Aorta (tissue), 5 donors: ENCODE results near the gene CTAG1B. TPM values are rescaled to one million over a fixed set of nuclear protein-coding genes. Genes with fewer than 3 reads are reported as not detected.
"Not testable (repeated sequence)": the region's sequence is repeated elsewhere in the genome, so short reads cannot be mapped to it uniquely, and the experiment has no call there.

ENCODE experiments used
- ATAC-seq: fragments of 200-7000 bp; cut with Tn5 transposase; one replicate; pipeline ENCODE4 v1.9.1; 2022; ENCODE audit warnings: moderate library complexity; ENCODE audit not compliant: low FRiP score
- DNase-seq, 2 donors: peaks; one replicate each; pipeline ENCODE4 v3.0.0-alpha.2; 2020
- H3K27ac ChIP-seq, 2 donors: one replicate each; pipeline ENCODE4 v1.5.1; 2013; ENCODE audit warnings: low read length in 2 of 2, mild to moderate bottlenecking in 2 of 2, moderate library complexity in 2 of 2, control low read depth in 1 of 2, inconsistent platforms in 1 of 2, low read depth in 1 of 2
- H3K27me3 ChIP-seq, 2 donors: one replicate each; pipeline ENCODE4 v1.6.1; 2013; ENCODE audit warnings: control low read depth in 1 of 2, low read length in 1 of 2, mild to moderate bottlenecking in 1 of 2, moderate library complexity in 1 of 2; ENCODE audit not compliant: insufficient read depth in 2 of 2, control insufficient read depth in 1 of 2
- H3K36me3 ChIP-seq, 2 donors: one replicate each; pipeline ENCODE4 v1.6.1; 2013; ENCODE audit warnings: control low read depth in 1 of 2, low read length in 1 of 2, mild to moderate bottlenecking in 1 of 2; ENCODE audit not compliant: insufficient read depth in 2 of 2, control insufficient read depth in 1 of 2
- H3K4me1 ChIP-seq, 2 donors: one replicate each; pipeline ENCODE4 v1.6.1; 2013; ENCODE audit warnings: low read length in 2 of 2, control low read depth in 1 of 2, mild to moderate bottlenecking in 1 of 2, moderate library complexity in 1 of 2; ENCODE audit not compliant: insufficient read depth in 2 of 2, control insufficient read depth in 1 of 2
- H3K4me3 ChIP-seq, 2 donors: one replicate each; pipeline ENCODE4 v1.5.1; 2013; ENCODE audit warnings: low read length in 2 of 2, control low read depth in 1 of 2, mild to moderate bottlenecking in 1 of 2
- H3K9me3 ChIP-seq: one replicate; pipeline ENCODE4 v1.6.1; 2013; ENCODE audit warnings: mild to moderate bottlenecking, low read length; ENCODE audit not compliant: control insufficient read depth
- WGBS, 2 donors: extraction: QIAGEN DNeasy Blood & Tissue Kit; methylation state at CpG; one replicate each; pipeline ENCODE4 v1.1.7; 2013; 5-methylcytosine and 5-hydroxymethylcytosine counted together
- intact Hi-C, 2 donors: fragments of 100-400 bp; cut with DNase I; formaldehyde crosslinking; loops; one replicate each; pipeline versions ENCODE4 v1.14.2 to v1.15.0; 2022
- polyA plus RNA-seq, 2 donors: library from polyadenylated mRNA; stranded (reverse); fragments of 200-250 nt; gene quantifications; one replicate each; pipeline ENCODE4 v1.2.3, GENCODE V29; 2013
- total RNA-seq, 2 donors: library from RNA; stranded (reverse); fragmentation: NEBNext Ultra II Directional; extraction: Animal tissue kit (Norgen Biotek cat#: 25700); gene quantifications; one replicate each; pipeline ENCODE4 v1.2.1, GENCODE V29; 2021
- donor health status: healthy with polysubstance abuse.
- donor health status: Bipolar disorder and iron deficiency.
- donor health status: DM: no; HTN: no; CAD: no.
- donor health status: DM: no; HTN: no; CAD: no.
- donor health status: DM: yes; HTN: yes; CAD: no.

CTAG1B gene
- total and polyA plus RNA-seq, 4 donors, result not detected

DNA sequence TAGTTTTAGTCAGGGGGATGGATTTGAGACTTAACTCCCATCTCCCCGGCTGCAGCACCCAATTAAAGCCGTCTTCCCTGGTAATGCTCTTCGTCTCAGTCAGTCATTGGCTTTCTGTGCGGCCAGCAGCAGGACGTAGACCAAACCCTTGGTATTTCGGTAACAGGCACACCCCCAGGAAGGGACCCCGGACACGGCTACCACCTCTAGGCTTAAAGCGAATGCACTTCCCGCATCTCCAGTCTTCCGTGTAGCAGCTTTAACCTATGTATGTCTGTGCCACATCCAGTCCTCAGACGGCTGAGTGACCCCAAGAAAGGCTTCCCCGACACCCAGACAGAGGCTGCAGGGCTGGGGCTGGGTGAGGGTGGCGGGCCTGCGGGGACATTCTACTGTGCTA lies 35.8 kb upstream of the CTAG1B start:
- H3K4me1 ChIP-seq, result no peaks in the 10 kb centered on the region
- intact Hi-C loops, result no loop called here
- no peaks in the 10 kb centered on the region for H3K27me3 ChIP-seq
- ATAC-seq, result no peak
- peak in 1 of 2 donors; percentile 38 for DNase-seq
- no peak overlapping the region for H3K4me3 ChIP-seq
- 86 to 92% methylated on average over 13 to 15 of the region's 15 CpGs for WGBS, 2 donors
- no peaks in the 10 kb centered on the region for H3K9me3 ChIP-seq
- no peak overlapping the region for H3K27ac ChIP-seq
- no peaks in the 10 kb centered on the region for H3K36me3 ChIP-seq

DNA sequence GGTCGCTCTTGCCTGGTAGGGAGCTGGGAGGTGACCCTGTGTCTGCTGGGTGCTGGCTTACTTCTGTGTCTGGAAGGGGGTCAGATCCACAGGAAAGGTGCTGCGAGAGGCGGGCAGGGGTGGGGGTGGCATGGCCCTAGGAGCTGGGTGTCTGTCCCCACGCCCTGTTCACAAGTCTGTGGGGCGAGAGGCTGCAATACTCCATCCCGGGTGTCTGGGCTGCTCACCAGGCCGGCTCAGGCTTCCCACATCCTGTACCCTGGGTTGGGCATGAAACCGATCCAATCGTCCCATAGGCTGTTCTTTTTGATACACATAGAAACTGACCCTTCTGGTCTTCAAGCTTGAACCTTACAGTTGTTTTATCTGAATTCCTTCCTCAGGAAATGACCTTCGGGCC lies 35.3 kb upstream of the CTAG1B start:
- H3K27me3 ChIP-seq, result no peaks in the 10 kb centered on the region
- H3K27ac ChIP-seq, result no peak overlapping the region
- 94 to 95% methylated on average over 10 of the region's 10 CpGs for WGBS, 2 donors
- H3K4me3 ChIP-seq, result no peak overlapping the region
- no peaks in the 10 kb centered on the region for H3K9me3 ChIP-seq
- DNase-seq, result no peak
- no peaks in the 10 kb centered on the region for H3K4me1 ChIP-seq
- ATAC-seq, result no peak
- intact Hi-C loops, result no loop called here
- H3K36me3 ChIP-seq, result no peaks in the 10 kb centered on the region

DNA sequence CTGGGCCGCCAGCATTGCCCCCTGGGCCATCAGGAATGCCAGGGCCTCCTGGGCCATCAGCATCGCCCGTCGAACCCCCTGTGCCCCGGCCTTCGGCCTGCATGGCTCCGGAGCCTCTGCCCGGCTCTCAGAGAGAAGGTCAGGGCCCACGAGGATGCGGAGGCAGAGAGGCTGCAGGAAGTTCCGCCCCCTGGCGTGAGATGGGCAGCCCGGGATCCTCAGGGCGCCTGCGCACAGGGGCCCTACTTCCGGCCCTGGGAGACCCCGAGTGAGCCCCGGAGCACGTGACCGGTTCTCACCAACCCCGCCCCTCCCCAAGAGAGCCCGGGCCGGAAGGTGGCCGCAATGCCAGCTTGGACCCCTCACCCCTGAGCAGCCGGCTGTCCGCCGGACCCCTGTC lies 34.3 kb upstream of the CTAG1B start, which contains the start of gene CTAG2:
TSS of gene CTAG2 (minus strand) at position 167 of the 400 bp plus-strand sequence. CDS start at position 103, 64 bp downstream.
- DNase-seq, H3K4me1 ChIP-seq, H3K36me3 ChIP-seq, intact Hi-C loops, H3K27me3 ChIP-seq, H3K4me3 ChIP-seq, H3K27ac ChIP-seq, H3K9me3 ChIP-seq: not testable (repeated sequence)
- peak; percentile 13 for ATAC-seq
- 100% methylated on average over 1 of the region's 27 CpGs; no CpG with 5 or more reads in 1 of the 2 donors for WGBS, 2 donors

DNA sequence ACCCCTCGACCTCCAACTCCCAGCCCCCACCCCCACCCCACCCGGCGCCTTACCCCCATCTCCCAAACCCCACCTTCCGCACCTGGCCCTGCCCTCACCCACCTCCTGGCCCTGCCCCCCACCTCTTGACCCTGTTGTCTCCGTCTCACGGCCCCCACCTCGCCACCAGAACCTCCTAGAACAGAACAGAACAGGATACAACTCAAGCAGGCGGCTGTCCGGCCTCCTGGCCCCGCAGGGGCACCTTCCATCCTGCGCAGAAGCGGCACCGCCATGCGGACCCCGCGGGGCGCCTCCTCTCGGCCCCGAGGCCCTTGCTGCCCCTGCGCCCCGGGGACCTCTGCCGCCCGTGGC lies 33.9 kb upstream of the CTAG1B start:
- H3K36me3 ChIP-seq, result no peaks in the 10 kb centered on the region
- no peaks in the 10 kb centered on the region for H3K9me3 ChIP-seq
- no peak overlapping the region for H3K27ac ChIP-seq
- no peak overlapping the region for H3K4me3 ChIP-seq
- no peaks in the 10 kb centered on the region for H3K27me3 ChIP-seq
- 89 to 95% methylated on average over 22 to 23 of the region's 23 CpGs for WGBS, 2 donors
- intact Hi-C loops, result no loop called here
- ATAC-seq (no peak), DNase-seq (no peak)
- H3K4me1 ChIP-seq, result no peaks in the 10 kb centered on the region

DNA sequence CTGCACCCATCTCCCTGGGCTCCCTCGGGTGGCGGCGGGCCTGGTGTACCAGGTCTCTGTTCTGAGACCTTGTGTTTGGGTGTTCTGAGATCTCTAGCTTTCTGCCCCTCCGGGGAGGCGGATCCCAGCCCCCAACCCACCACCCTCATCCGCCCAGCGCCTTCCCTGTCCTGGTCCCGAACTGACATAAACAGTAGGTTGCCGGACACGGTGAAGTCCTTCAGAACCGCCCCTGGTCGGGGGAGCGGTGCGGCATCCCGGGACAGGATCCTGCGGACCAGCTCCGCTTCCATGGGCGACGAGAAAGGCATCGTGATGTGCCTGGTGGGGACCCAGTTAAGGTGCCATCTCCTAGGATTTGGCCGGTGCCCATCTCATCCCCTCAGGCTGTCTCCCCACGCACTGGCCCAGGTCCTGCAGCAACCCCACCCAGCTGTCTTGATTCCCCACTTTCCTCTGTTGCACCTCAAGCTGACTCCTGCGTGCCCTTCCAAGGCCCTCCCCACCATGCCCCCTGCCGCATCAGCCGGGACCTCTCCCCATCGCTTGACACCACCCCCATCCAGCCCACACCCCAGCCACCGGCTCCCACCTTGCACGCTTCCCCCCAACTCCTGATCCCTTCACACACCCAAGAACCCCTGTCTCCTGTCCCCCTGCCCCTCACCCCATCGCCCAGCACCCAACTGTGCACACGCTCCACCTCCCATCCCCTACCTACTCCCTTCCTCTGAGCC lies 33.4 kb upstream of the CTAG1B start:
- intact Hi-C loops, result no loop called here

DNA sequence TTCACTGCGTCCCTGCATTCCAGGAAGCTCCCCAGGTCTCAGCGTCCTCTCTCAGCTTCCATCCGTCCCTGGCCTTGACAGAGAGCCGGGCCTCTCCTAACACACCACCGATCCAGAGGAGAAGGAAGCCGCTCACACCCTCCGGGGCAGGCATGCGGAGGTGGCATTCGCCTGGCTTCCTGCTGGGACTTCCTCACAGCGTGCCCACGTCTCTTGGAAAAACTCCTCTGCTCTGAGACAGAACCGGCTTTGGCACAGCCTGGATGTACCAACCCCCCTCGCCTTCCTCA lies 31.1 kb upstream of the CTAG1B start:
- Histone ChIP-seq H3K36me3 (no peaks in the 10 kb centered on the region), H3K9me3 (no peaks in the 10 kb centered on the region), H3K4me1 (no peaks in the 10 kb centered on the region), H3K4me3 (no peak overlapping the region), H3K27ac (no peak overlapping the region), H3K27me3 (no peaks in the 10 kb centered on the region)
- intact Hi-C loops, result no loop called here
- WGBS, 2 donors, result 43 to 69% methylated on average over 13 of the region's 13 CpGs
- DNase-seq (peak in 1 of 2 donors; percentile 60), ATAC-seq (no peak)

More for the DNA sequence above, 33.4 kb upstream of the CTAG1B start:
- 86 to 93% methylated on average over 30 of the region's 30 CpGs for WGBS, 2 donors
- Histone ChIP-seq H3K27me3 (no peaks in the 10 kb centered on the region), H3K4me3 (no peak overlapping the region), H3K36me3 (no peaks in the 10 kb centered on the region), H3K9me3 (no peaks in the 10 kb centered on the region), H3K27ac (no peak overlapping the region), H3K4me1 (no peaks in the 10 kb centered on the region)
- no peak for ATAC-seq
- DNase-seq, result no peak

DNA sequence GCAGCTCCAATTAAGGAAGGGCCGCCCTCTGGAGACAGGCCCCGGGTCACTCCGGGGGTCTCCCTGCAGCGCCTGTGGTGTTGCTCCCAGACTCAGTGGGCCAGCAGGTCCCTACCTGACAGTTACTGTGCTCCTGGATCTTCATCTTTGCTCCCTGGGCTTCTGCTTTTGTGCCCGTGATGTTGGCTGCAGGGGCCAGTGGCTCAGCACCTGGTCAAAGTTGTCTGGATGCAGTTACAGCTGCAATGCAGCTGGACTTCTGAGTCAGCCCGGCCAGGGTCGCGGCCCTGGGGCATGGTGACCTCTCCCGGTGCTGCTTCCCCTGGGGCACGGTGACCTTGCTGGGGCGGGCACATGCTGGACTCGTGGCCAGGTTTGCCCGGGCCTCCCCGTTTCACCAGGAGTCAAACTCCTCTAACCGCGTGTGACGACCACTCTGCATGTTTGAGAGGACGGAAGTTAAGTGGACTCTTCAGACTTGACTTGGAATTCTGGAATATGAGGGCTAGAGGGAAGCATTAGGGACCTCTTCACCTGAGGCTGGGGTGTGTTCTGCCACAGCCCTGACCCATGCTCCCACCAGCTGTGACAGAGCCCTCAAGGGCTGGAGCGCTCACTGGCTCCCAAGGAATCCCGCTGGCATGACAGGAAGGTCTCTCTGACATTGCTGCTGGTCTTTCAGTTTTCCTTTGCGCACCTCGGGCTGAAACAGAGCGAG lies 30.6 kb upstream of the CTAG1B start:
- intact Hi-C loops, result no loop called here
- WGBS, 2 donors, result 78 to 84% methylated on average over 23 of the region's 23 CpGs

DNA sequence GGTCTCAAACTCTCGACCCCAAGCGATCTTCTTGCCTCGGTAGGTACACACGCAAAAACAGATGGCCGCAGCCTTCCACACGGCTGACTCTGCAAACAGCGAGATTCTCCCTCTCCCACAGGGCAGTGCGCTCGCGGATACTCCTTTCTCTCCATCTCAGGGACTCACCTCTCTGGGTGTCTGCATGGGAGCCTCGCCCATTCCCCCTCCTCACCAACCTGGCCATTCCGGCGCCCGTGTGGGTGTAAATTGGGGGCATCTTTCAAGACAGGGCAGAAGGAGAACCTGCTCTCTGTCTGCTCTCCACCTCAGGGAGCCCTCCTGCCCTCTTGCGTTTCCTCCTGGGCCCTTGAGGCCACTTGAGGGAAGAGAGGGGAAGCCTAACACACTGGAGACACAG lies 29.8 kb upstream of the CTAG1B start:
- Histone ChIP-seq H3K9me3 (no peaks in the 10 kb centered on the region), H3K4me1 (no peaks in the 10 kb centered on the region), H3K4me3 (no peak overlapping the region), H3K36me3 (no peaks in the 10 kb centered on the region), H3K27ac (no peak overlapping the region), H3K27me3 (no peaks in the 10 kb centered on the region)
- 85 to 91% methylated on average over 15 of the region's 15 CpGs for WGBS, 2 donors
- intact Hi-C loops, result no loop called here
- no peak for ATAC-seq
- DNase-seq, result peak in 1 of 2 donors; percentile 53

More for the DNA sequence above, 30.6 kb upstream of the CTAG1B start:
- no peak overlapping the region for H3K27ac ChIP-seq
- DNase-seq, result peak in 1 of 2 donors; percentile 61
- no peaks in the 10 kb centered on the region for H3K9me3 ChIP-seq
- no peaks in the 10 kb centered on the region for H3K36me3 ChIP-seq
- no peak for ATAC-seq
- H3K4me3 ChIP-seq, result no peak overlapping the region
- no peaks in the 10 kb centered on the region for H3K4me1 ChIP-seq
- H3K27me3 ChIP-seq, result no peaks in the 10 kb centered on the region
